Loucy (cell line): Measurements from ENCODE around the gene WBP1L.

ENCODE experiments used
- EZH2phosphoT487 ChIP-seq: fragments of 200-600 bp; IDR thresholded peaks from 2 replicates; pipeline ENCODE4 v1.6.1; 2018; ENCODE audit warnings: antibody characterized with exemption, mild to moderate bottlenecking, moderate library complexity, borderline replicate concordance
- TF ChIP-seq, protein P1 (sequence below): fragments of 200-600 bp; sonication (generic); conservative IDR thresholded peaks from 2 replicates; pipeline ENCODE4 v1.5.1; 2014; ENCODE audit warnings: mild to moderate bottlenecking, antibody characterized with exemption, low read length

DNA sequence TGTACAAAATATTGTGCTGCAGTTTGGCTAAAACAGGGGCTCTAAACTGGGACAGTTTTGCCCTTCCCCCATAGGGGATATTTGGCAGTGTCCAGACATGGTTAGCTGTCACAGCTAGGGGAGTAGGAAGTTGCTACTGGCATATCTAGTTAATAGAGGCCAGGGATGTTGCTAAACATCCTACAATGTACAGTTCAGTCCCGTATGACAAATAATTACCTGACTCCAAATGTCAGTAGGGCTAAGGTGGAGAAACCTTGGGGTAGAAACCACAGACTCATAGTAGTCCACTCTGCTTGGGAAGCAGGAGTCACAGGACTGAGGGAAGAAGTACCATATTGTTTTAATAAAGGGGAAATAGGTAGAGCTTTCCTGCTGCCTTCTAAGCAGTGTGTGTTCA is 39.8 kb downstream of the WBP1L start:
- TF ChIP-seq, protein P1, sequence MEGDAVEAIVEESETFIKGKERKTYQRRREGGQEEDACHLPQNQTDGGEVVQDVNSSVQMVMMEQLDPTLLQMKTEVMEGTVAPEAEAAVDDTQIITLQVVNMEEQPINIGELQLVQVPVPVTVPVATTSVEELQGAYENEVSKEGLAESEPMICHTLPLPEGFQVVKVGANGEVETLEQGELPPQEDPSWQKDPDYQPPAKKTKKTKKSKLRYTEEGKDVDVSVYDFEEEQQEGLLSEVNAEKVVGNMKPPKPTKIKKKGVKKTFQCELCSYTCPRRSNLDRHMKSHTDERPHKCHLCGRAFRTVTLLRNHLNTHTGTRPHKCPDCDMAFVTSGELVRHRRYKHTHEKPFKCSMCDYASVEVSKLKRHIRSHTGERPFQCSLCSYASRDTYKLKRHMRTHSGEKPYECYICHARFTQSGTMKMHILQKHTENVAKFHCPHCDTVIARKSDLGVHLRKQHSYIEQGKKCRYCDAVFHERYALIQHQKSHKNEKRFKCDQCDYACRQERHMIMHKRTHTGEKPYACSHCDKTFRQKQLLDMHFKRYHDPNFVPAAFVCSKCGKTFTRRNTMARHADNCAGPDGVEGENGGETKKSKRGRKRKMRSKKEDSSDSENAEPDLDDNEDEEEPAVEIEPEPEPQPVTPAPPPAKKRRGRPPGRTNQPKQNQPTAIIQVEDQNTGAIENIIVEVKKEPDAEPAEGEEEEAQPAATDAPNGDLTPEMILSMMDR = no peak
- no peak for TF ChIP-seq EZH2phosphoT487
